Activated CD8-positive, alpha-beta memory T cell treated with anti-CD3 and anti-CD28 coated beads, Interleukin-2, amount 10 ng/mL, durations not matched to agents 7 days and 5 days (primary cell): ENCODE measurements around the gene AOAH. TPM values are rescaled to one million over a fixed set of nuclear protein-coding genes. Genes with fewer than 3 reads are reported as not detected.

Source experiments
- ATAC-seq: fragments of 150-1000 bp; cut with Tn5 transposase; one replicate; pipeline ENCODE4 v1.10.0; 2021; ENCODE audit warnings: moderate library complexity
- CTCF ChIA-PET: fragments of 350-600 bp; sonication (Branson Sonifier 250); formaldehyde crosslinking; loops from one replicate; lab custom pipeline; 2021; ENCODE audit warnings: antibody characterized with exemption; lab: Charles Lee
- DNase-seq: peaks from one replicate; pipeline ENCODE4 v3.0.0-alpha.2; 2020
- H3K27ac Mint-ChIP-seq: one replicate; pipeline ENCODE4 v1.8.0; 2021; ENCODE audit warnings: mild to moderate bottlenecking, mixed read lengths
- H3K27me3 Mint-ChIP-seq: one replicate; pipeline ENCODE4 v1.8.0; 2021; ENCODE audit warnings: mixed read lengths
- H3K36me3 Mint-ChIP-seq: one replicate; pipeline ENCODE4 v1.8.0; 2021; ENCODE audit warnings: mild to moderate bottlenecking, mixed read lengths
- H3K4me1 Mint-ChIP-seq: one replicate; pipeline ENCODE4 v1.8.0; 2021; ENCODE audit warnings: mixed read lengths
- H3K4me3 Mint-ChIP-seq: one replicate; pipeline ENCODE4 v1.8.0; 2021; ENCODE audit warnings: mild to moderate bottlenecking, moderate library complexity, mixed read lengths
- H3K9me3 Mint-ChIP-seq: one replicate; pipeline ENCODE4 v1.8.0; 2022; ENCODE audit warnings: low read depth, mixed read lengths
- total RNA-seq, 2 experiments: library from RNA; stranded (reverse); gene quantifications; one replicate each; pipeline ENCODE4 v1.2.3, GENCODE V29; 2021

AOAH gene
- total RNA-seq, 2 experiments from 2014 or later: 44.5 to 48.8 TPM

DNA sequence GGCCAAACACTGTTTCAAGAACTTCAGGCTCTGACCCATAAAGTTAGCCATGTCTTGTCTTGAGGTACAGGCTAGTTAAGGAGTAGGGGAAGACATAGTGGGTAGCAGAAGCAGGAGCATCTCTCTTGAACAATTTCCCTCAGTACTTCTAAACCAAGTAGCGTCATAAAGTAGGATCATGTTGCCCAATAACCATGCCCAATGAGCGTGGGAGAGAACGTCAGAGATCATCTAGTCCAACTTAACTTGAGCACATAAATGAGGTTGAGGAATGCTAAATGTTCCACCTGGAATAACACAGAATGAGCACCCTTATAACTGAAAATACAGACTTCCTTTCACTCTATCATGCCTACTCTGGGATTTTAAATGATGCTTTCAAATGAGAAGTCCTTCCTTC lies 134.9 kb downstream of the AOAH start:
- Mint-ChIP-seq H3K27me3 (no peaks in the 10 kb centered on the region), H3K4me1 (no peaks in the 10 kb centered on the region), H3K4me3 (no peak overlapping the region), H3K27ac (no peak overlapping the region), H3K9me3 (no peaks in the 10 kb centered on the region), H3K36me3 (peaks cover 32% of the 10 kb centered on the region)
- CTCF ChIA-PET: no interaction called here
- ATAC-seq (no peak), DNase-seq (no peak)

DNA sequence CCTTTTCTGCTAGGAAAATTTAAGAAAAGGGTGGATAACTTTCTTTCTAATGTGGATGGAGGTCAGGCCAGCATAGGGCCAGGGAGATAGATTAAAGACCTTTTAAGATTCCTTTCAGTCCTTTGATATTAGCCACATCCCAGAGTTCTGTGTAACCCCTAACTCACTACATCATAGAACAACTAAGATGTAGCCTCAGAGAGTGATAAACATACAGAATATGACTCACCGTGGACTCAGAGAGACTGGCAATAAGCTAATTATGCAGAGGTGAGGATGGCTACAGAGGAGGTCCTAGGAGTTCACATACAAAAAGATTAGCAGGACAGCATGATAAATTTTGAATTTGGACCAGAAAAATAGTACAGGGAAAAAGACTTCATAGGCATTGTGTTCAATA lies 141.0 kb downstream of the AOAH start:
- DNase-seq (no peak), ATAC-seq (peak; percentile 49)
- Mint-ChIP-seq H3K9me3 (peaks cover 8% of the 10 kb centered on the region), H3K4me3 (no peak overlapping the region), H3K27ac (no peak overlapping the region), H3K4me1 (peaks cover 15% of the 10 kb centered on the region), H3K36me3 (peaks cover 47% of the 10 kb centered on the region), H3K27me3 (no peaks in the 10 kb centered on the region)
- CTCF ChIA-PET: interaction anchor here (1.1 kb wide), 1 partner anchor 13 kb away, joined by 3 read pairs; no protein-coding TSS in a partner anchor

DNA sequence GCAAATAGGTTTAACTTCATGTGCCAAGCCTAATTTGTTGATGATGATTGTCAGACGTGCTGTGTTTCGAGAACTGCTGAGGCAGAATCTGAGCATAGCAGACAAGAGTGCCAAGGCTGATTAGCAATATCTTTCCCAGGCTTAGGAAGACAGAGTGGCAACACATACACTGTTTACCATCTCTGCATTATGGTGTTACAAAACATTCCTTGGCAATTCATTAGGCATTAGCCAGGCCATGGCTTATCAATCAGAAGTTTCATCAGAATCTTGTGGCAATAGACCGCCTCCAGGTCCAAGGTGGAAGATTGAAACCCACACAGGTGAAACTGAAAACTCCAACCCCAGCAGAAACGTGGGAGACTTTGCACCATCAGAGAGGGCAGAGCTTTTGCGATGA lies 148.5 kb downstream of the AOAH start:
- Mint-ChIP-seq H3K4me1 (peaks cover 5% of the 10 kb centered on the region), H3K36me3 (peaks cover 61% of the 10 kb centered on the region), H3K9me3 (peaks cover 8% of the 10 kb centered on the region), H3K27ac (no peak overlapping the region), H3K4me3 (no peak overlapping the region), H3K27me3 (no peaks in the 10 kb centered on the region)
- ATAC-seq (no peak), DNase-seq (no peak)
- CTCF ChIA-PET: interaction anchor here (1.4 kb wide), 1 partner anchor 14 kb away, joined by 5 read pairs; no protein-coding TSS in a partner anchor

DNA sequence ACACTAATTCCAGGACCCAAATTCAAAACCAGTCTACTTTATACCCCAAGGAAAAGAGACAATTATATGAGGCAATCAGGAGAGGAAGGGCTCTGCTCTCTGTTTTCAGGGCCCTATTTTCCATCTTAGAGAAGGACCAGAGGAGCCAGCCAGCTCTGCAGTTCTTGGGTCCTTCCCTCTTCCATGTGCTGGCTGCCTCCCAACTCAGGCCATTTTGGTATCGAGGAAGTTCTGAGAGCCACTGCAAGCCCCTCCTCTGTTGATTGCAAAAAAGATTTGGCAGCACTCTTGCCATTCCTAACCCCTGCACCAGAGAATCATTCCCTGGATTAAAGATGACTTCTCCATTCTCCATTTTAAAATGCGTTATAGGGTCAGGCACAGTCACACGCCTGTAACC lies 151.2 kb downstream of the AOAH start:
- Mint-ChIP-seq H3K9me3 (no peaks in the 10 kb centered on the region), H3K36me3 (peaks cover 48% of the 10 kb centered on the region), H3K4me3 (no peak overlapping the region), H3K27ac (no peak overlapping the region), H3K27me3 (no peaks in the 10 kb centered on the region), H3K4me1 (peaks cover 14% of the 10 kb centered on the region)
- CTCF ChIA-PET: interaction anchor here (0.7 kb wide), 1 partner anchor 9 kb away, joined by 3 read pairs; no protein-coding TSS in a partner anchor
- ATAC-seq (no peak), DNase-seq (no peak)

DNA sequence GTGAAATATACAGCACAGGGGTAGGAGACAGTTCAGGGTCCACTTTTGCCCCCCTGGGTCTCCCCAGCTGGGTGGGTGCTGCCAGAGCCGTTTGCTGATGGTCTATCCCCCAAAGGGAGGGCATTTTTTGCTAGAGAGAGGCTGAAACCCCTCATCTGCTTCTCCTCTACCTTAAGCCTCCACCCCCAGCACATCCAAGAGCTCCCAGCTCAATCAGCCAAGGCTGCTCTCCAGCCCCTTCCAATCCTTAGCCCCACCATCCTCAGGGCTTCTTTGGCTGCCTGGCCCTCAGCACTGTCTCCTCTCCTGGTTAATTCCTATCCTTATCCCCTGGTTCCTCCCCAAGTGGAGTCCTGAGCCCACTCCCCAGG lies 153.1 kb downstream of the AOAH start:
- Mint-ChIP-seq H3K27ac (no peak overlapping the region), H3K27me3 (no peaks in the 10 kb centered on the region), H3K36me3 (peaks cover 36% of the 10 kb centered on the region), H3K4me1 (peaks cover 14% of the 10 kb centered on the region), H3K4me3 (no peak overlapping the region), H3K9me3 (no peaks in the 10 kb centered on the region)
- ATAC-seq: no peak
- CTCF ChIA-PET: no interaction called here
- no peak for DNase-seq

DNA sequence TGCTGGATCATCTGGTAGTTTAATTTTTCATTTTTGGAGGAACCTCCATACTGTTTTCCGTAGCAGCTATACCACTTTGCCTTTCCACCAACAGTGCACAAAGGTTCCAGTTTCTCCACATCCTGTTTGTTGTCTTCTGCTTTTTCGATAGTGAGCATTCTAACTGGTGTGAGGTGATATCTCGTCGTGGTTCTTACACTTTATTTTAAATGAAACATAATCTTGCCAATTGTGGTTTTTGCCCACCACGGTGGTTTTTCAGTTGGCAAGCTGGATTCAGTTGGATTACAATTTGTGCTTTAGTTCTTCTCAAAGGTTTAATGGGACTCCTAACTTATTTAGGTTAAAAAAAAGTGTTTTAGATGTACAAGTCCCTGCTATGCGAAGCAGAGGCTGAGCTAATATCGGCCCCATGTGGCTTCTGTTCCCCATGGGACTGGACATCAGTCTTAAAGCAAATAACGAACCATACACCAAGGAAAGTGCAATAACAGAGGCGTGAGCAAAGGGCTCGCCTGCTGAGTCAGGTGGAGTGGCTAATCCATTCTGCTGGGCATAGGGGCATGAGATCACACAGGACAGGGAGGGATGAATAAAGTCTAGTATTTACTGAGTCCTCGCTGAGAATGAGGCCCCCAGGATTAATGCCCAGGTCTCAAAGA lies 153.6 kb downstream of the AOAH start:
- no peak overlapping the region for H3K4me3 Mint-ChIP-seq
- DNase-seq: no peak
- H3K9me3 Mint-ChIP-seq: no peaks in the 10 kb centered on the region
- ATAC-seq: no peak
- H3K27me3 Mint-ChIP-seq: no peaks in the 10 kb centered on the region
- CTCF ChIA-PET: no interaction called here
- H3K4me1 Mint-ChIP-seq: peaks cover 14% of the 10 kb centered on the region
- H3K36me3 Mint-ChIP-seq: peaks cover 31% of the 10 kb centered on the region
- peak overlapping the region; percentile 17 for H3K27ac Mint-ChIP-seq

DNA sequence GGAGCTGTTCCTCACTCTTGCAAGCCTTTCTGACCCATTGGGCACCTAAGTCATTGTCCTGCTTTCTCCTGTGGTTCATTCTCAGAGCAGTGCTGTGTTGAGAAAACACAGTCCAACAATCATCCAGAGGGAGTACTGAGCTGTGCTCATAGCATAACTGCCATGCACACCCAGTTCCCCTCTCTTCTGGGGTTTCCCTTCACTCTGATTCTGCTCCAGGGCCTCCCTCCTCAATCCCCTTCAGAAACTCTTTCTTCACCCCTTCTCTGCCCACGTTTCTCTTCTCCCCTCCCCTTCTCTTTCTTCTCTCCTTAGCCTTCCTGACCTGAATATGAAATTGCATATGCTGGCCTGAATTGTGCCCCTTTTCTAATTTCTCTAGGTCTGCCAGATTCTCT lies 155.8 kb downstream of the AOAH start:
- peaks cover 17% of the 10 kb centered on the region for H3K4me1 Mint-ChIP-seq
- no peak for DNase-seq
- no peak overlapping the region for H3K27ac Mint-ChIP-seq
- no peaks in the 10 kb centered on the region for H3K9me3 Mint-ChIP-seq
- no peak for ATAC-seq
- peaks cover 16% of the 10 kb centered on the region for H3K36me3 Mint-ChIP-seq
- no peaks in the 10 kb centered on the region for H3K27me3 Mint-ChIP-seq
- CTCF ChIA-PET: no interaction called here
- H3K4me3 Mint-ChIP-seq: no peak overlapping the region

DNA sequence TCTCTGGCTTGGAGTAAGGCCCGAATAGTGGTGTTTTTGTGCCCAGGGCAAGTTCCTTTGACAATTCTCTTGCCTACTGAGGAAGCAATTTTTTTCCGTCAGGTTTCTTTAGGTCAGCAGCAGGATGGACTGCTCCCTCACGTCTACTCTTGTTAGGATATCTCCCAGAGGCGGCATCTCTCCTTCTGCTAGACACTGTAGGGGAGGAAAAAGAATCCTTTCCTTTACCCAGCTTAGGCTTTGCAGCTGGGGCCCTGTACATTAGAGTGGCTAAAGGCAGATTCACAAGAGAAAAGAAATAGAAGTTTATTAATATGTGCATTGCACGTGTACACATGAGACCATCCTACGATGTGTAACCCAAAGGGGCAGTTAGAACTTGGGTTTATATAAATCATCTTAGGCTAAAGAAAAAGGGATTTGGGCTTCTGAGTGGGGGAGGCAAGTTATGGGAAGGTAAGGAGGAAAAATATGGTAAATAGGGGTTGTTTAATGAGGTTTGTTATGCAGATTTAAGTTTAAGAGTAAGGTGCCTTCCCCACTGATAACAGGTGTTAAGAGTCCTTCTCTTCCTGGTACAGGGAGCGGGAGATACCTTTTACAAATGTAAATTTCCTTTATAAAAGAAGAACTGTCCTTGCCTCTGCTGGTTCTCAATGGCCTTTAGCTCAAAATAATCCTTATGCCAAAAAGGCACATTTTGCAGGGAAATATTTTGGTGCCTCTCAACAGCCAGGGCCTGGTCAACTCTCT lies 156.4 kb downstream of the AOAH start:
- ATAC-seq (no peak), DNase-seq (no peak)
- Mint-ChIP-seq H3K4me3 (no peak overlapping the region), H3K27ac (no peak overlapping the region), H3K27me3 (no peaks in the 10 kb centered on the region), H3K4me1 (peaks cover 17% of the 10 kb centered on the region), H3K9me3 (no peaks in the 10 kb centered on the region), H3K36me3 (peaks cover 18% of the 10 kb centered on the region)
- CTCF ChIA-PET: no interaction called here

DNA sequence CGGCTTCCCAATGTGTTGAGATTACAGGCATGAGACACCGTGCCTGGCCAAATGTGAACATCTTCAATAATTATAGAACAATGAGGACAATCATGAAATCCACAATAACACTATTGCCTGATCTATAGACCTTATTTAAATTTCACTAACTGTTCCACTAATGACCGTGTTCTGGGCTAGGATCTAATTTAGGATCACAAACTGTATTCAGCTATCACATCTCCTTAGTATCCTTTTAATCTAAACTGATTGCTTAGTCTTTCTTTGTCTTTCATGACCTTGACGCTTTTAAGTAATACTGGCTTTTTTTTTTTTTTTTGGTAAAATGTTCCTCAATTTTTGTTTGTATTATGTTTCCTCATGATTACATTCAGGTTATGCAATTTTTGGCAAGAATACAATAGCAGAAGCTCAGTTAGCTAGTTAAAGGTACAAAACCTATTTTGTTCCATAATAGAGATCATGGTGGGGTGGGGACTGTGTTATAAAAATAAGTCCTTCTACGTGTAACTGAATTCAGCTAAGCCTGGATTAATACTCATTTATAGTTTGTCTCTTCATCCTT lies 158.4 kb downstream of the AOAH start:
- DNase-seq (no peak), ATAC-seq (no peak)
- Mint-ChIP-seq H3K4me3 (no peak overlapping the region), H3K36me3 (peaks cover 17% of the 10 kb centered on the region), H3K27ac (no peak overlapping the region), H3K9me3 (no peaks in the 10 kb centered on the region), H3K4me1 (peaks cover 15% of the 10 kb centered on the region), H3K27me3 (no peaks in the 10 kb centered on the region)
- CTCF ChIA-PET: interaction anchor here (0.9 to 1.1 kb wide), 2 partner anchors 11 to 15 kb away, joined by 3 read pairs; no protein-coding TSS in a partner anchor

DNA sequence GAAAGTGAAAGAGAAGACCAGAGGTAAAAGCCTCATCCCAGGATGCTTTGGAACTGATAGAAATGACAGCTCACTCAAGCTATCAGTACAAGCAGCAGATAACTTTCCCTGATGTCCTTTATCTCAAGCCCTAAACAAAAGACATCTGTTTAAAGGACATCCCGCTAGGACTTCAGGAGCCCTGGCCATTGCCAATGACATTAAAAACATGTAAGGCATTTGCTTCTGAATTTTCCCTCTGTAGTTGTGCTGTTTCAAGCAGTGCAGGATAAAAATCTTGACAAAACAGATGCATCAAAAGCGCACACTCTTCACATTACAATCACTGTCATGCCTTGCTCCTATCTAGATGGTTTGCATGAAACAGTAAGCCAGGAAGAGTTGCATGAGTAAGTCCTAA lies 159.8 kb downstream of the AOAH start:
- ATAC-seq (no peak), DNase-seq (no peak)
- H3K36me3 Mint-ChIP-seq: peaks cover 17% of the 10 kb centered on the region
- peaks cover 3% of the 10 kb centered on the region for H3K9me3 Mint-ChIP-seq
- peaks cover 5% of the 10 kb centered on the region for H3K4me1 Mint-ChIP-seq
- H3K27ac Mint-ChIP-seq: no peak overlapping the region
- no peak overlapping the region for H3K4me3 Mint-ChIP-seq
- no peaks in the 10 kb centered on the region for H3K27me3 Mint-ChIP-seq
- CTCF ChIA-PET: no interaction called here

DNA sequence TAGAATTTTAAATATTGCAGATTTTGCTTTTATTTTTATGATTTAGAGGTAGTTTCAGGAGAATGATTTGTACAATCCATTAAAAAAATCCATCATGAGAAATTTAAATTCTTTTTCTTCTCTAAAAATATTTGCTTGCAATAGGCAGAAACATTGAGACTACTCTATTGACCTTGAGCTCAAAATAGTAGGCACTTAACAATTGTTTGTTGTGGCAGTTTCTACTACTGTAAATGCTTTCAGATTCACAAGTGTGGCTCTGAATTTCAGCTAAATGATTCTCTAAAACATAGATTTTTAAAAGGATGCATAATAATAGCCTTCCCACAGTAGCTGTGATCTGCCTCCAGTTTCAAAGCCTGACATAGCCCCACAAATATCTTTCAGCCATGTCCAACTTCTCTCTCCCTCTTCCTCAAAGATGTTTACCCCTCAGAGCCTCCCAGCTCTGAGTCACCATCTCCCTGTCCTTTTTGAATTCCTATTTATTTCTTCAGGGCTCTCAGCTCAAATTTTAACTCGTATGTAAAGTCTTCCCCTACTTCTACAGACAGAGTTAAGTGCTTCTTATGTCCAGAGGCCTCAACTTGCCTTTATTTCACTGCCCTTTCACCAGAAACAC lies 160.5 kb downstream of the AOAH start:
- Mint-ChIP-seq H3K4me1 (peaks cover 5% of the 10 kb centered on the region), H3K27ac (no peak overlapping the region), H3K4me3 (no peak overlapping the region), H3K9me3 (peaks cover 3% of the 10 kb centered on the region), H3K27me3 (no peaks in the 10 kb centered on the region), H3K36me3 (peaks cover 23% of the 10 kb centered on the region)
- DNase-seq (no peak), ATAC-seq (no peak)
- CTCF ChIA-PET: interaction anchor here (1.4 kb wide), 1 partner anchor 91 kb away, joined by 3 read pairs; no protein-coding TSS in a partner anchor

DNA sequence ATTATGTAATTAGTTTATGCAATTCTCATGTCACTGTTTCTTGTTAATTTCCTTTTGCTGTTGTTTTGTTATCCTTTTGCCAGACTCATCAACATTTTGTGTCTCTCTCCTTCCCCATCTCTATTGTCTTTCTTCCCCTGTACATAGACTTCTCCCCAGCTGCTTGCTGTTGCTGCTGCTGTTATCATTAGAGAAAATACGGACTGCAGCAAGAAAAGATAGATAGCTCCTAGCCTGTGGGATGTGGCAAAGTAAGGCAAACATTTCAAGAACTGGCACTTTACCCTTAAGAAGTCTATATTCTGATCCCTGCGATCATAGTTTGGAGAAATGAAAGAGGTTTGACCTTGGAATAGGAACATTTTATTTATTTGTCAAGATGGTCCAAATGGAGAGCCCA lies 162.2 kb downstream of the AOAH start:
- no peaks in the 10 kb centered on the region for H3K27me3 Mint-ChIP-seq
- peaks cover 3% of the 10 kb centered on the region for H3K9me3 Mint-ChIP-seq
- H3K4me1 Mint-ChIP-seq: peaks cover 5% of the 10 kb centered on the region
- H3K4me3 Mint-ChIP-seq: no peak overlapping the region
- DNase-seq: no peak
- H3K27ac Mint-ChIP-seq: no peak overlapping the region
- CTCF ChIA-PET: interaction anchor here (1.5 kb wide), 1 partner anchor 14 kb away, joined by 5 read pairs; no protein-coding TSS in a partner anchor
- ATAC-seq: no peak
- peaks cover 24% of the 10 kb centered on the region for H3K36me3 Mint-ChIP-seq

DNA sequence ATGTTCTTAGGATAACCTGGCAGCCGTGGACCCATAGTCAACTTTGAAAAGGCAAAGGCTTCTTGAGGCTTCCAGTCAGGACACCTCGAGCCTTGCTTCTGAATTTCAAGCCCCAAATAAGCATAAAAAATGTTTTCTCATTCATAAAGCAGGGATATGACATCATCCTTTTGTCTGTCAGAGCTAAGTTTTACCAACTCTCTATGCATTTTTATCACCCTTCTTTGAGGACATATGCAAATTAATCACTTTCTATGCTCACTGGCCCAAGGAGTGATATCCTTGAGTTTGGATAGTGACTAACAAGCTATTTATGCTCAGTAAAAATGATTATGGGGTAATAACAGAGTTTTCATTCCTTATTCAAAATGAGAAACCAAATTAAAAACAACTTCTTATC lies 175.3 kb downstream of the AOAH start:
- Mint-ChIP-seq H3K27me3 (no peaks in the 10 kb centered on the region), H3K9me3 (no peaks in the 10 kb centered on the region), H3K4me1 (no peaks in the 10 kb centered on the region), H3K4me3 (no peak overlapping the region), H3K27ac (no peak overlapping the region), H3K36me3 (peaks cover 16% of the 10 kb centered on the region)
- DNase-seq (no peak), ATAC-seq (no peak)
- CTCF ChIA-PET: no interaction called here
